Endometrium (tissue), 2 donors: ENCODE measurements around the gene OR13C3.
"Not testable (repeated sequence)": the region's sequence is repeated elsewhere in the genome, so short reads cannot be mapped to it uniquely, and the experiment has no call there.

Experiments
- FAIRE-seq: peaks from 2 replicates; lab custom pipeline; 2012; peaks lifted over from hg19 to GRCh38; lab: Jason Lieb, UNC
- donor health status: control.
- donor health status: control.

Gene OR13C3

DNA sequence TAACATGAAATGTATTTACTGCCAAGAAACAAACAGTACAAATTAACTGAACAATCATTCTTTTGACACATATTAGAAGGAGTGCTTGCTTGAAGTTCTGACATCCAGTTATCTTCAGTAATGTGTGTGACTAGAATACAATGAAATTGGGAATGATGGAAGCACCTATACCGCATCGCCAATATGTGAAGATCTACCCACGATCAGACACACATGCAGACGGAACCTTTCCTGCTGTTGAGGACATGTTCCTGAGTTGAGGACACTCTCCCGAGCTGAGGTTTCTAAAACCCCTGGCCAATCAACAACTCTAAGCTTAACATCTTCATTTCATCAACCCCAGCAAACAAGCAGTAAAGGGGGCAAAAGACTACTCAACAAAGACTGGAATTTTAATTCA is at the start of gene OR13C3:
OR13C3 (minus strand) TSS at position 101 of the 400 bp plus-strand sequence. CDS start 133 bp downstream, outside the sequence.
- FAIRE-seq = no peak

DNA sequence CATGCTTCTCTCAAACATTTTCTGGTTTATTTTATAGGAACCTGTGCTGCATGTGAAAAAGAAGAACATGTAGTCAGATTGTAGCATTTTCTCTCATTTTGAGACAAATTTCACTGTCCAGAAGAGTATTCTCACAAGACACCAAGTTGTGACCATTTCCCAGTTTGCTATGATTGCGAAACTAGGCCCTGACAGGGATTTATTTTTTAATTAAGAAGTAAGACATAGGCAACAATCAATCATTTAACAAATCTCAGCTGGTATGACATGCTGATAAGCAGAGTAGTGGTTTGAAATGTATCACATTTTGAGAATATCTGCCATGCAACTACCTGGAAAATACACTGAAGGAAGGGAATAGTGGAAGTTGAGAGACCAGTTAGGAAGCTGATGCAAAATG is 43.9 kb upstream of the OR13C3 start:
- no peak for FAIRE-seq

- no peak for FAIRE-seq
These were observed 40.6 kb upstream of the OR13C3 start for GRCh38 chr9:104577263-104577662.

GRCh38 chr9:104575456-104575855 is 38.8 kb upstream of the OR13C3 start:
- FAIRE-seq = no peak

- FAIRE-seq = no peak
These were observed 36.0 kb upstream of the OR13C3 start for GRCh38 chr9:104572612-104573011.

GRCh38 chr9:104568868-104569267 is 32.2 kb upstream of the OR13C3 start, which contains the start of gene OR13C8:
Gene OR13C8, plus strand, starts transcription at chr9:104569168. Its CDS starts 0 bp downstream, at chr9:104569168.
- FAIRE-seq = no peak

DNA sequence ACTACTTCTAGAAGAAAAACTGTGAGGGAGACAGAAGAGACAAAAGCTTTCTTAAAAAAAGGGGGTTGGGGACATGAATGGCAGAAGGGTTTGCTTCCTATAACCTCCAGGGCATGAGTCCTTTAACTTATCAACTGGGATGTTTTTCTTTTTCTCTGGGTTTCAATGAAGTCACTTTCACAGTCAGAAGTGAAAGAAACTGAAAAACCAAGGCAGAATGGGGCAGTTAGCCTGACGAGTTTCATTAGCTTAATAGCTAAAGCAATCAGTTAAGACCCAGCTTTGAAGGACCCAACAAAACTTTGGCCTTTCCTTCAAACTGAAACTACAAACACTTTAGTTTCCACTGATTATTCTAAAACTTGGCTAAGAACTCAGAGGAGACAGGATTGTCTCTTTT is 27.7 kb upstream of the OR13C3 start:
- no peak for FAIRE-seq

DNA sequence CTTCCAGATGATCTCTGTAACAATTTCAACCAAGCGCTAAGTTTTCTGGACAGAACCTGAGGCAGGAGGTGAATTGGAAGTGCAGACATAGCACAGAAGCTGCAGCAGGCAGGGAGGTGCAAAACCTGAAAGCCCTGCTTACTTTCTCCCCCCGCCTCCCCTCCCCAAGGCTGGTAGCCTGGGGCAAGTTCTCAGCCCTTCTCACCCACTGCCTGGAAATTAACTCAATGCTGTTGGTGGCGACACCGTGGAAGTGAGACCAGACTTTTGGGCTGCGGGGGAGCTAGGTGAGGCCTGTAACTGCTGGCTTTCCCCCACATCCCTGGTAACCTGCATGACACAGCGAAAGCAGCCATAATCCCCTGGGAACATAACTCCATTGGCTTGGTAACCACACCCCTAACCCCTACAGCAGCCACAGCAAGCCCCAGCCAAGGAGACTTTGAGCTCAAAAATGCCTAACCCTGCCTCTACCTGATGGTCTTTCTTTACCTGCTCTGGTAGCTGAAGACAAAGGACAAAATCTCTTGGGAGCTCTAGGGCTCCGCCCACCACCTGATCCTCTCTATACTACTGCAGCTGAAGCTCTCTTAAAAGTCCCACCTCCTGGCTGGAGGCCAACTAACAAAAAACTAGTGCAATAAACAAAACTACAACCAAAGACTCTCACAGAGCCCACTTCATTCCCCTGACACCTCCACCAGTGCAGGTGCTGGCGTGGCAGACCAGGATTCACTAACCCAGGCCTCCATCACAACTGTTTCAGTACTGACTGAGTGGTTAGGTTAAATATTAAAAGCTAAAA is 20.4 kb upstream of the OR13C3 start:
- FAIRE-seq = no peak

- FAIRE-seq = no peak
These were observed 18.9 kb upstream of the OR13C3 start for GRCh38 chr9:104555521-104555920.

DNA sequence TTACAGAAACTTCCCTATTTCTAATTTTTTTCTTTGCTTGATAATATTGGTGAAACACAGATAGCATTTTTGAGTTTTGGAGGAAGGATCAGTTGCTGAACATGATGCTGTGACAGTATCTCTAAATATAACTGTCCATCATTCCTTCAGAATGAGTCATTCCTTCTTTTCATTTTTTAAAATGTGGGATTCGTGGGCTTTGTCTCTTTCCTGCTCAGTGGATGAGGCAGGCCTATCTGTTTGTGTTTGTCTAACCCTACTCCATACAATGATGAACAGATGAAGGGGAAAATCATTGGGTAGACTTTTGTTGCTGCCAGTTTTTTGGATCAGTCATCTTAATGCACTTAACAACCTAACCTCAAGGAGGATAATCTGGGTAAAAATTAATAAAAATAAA is 16.6 kb upstream of the OR13C3 start:
- FAIRE-seq = no peak

DNA sequence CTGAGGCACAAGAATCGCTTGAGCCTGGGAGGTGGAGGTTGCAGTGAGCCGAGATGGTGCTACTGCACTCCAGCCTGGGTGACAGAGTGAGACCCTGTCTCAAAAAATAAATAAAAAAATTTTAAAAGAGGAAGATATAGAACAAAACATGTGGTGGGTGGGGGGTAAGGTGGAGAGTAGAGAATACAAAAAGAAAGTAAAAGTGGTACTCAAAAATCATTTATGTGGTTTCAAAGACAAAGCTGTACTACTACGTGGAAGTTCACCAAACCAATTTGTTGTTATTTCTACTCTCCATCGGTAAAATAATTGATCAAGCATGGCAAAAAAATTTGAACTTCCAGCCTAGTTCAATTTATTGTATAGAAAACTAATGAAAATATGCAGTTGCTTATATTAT is 8.0 kb upstream of the OR13C3 start:
- no peak for FAIRE-seq

GRCh38 chr9:104539275-104539674 is 2.6 kb upstream of the OR13C3 start:
- no peak for FAIRE-seq

- FAIRE-seq = no peak
These were observed 9.5 kb downstream of the OR13C3 start, which contains the start of gene OR13C4 for GRCh38 chr9:104527109-104527508. Gene OR13C4, minus strand, starts transcription at chr9:104527209. Its CDS starts 0 bp downstream, at chr9:104527209.

DNA sequence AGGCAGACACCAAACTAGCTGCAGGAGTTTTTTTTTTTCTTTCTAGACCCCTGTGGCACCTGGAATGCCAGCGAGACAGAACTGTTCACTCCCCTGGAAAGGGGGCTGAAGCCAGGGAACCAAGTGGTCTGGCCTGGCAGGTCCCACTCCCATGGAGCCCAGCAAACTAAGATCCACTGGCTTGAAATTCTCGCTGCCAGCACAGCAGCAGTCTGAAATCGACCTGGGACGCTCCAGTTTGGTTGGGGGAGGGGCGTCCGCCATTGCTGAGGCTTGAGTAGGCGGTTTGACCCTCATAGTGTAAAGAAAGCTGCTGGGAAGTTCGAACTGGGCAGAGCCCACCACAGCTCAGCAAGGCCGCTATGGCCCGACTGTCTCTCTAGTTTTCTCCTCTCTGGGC is 16.4 kb downstream of the OR13C3 start:
- not testable (repeated sequence) for FAIRE-seq

- no peak for FAIRE-seq
These were observed 21.8 kb downstream of the OR13C3 start for GRCh38 chr9:104514901-104515300.

DNA sequence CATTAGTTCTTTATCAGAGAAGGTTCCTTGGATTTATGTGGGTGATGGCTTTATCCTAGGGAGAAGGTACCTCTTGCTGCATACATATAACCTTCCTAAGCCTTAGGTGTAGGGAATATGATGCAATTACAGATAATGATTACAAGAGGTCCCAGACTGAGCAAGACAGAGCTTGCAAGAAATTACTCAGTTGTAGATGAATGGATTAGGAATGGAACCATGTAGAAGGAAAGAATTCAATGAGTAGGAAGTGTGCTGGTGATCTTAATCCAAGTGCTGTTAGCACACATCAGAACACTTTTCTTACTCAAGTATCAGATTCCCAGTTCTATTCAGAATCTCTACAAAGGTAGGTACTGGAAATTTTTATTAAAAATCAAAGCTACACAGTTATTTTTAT is 30.1 kb downstream of the OR13C3 start:
- FAIRE-seq = no peak

DNA sequence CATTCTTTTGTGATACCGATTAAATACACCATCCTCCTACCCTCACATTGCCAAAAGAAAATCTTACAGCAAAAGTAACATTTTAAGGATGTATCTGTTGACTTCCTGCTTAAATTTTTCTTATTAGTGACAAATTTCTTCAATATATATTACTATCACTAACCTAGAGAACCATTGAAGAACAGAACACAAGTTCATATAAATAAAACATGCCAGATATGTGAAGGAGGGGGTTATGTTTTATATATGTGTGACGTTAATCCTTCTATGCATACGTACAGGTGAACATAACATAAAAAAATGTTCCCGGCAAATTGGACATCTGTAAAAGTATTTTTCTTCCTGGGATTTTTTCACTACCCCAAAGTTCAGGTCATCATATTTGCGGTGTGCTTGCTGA is 32.7 kb downstream of the OR13C3 start, which contains the start of gene OR13F1:
OR13F1 (plus strand) TSS at position 301 of the 400 bp plus-strand sequence; CDS start at position 301, 0 bp downstream.
- FAIRE-seq = no peak

- no peak for FAIRE-seq
These were observed 33.2 kb downstream of the OR13C3 start for GRCh38 chr9:104503440-104503839.

GRCh38 chr9:104494808-104495207 is 41.8 kb downstream of the OR13C3 start:
- peak; percentile 81 for FAIRE-seq
